GM18951 (cell line): ENCODE measurements around the gene STAP2.

Source experiments
- POLR2A ChIP-seq: IDR thresholded peaks from 4 replicates; pipeline ENCODE4 v1.6.1; 2011; ENCODE audit warnings: mild to moderate bottlenecking; ENCODE audit not compliant: insufficient read length, insufficient read depth; ENCODE audit errors: extremely low read depth
- in situ Hi-C: fragments of 300-500 bp; cut with MboI; formaldehyde crosslinking; loops from one replicate; pipeline ENCODE4 v1.12.0; 2022; ENCODE audit warnings: low sequenced_read_pairs, mixed read lengths, inconsistent platforms; ENCODE audit not compliant: unreplicated experiment

The STAP2 gene, protein sequence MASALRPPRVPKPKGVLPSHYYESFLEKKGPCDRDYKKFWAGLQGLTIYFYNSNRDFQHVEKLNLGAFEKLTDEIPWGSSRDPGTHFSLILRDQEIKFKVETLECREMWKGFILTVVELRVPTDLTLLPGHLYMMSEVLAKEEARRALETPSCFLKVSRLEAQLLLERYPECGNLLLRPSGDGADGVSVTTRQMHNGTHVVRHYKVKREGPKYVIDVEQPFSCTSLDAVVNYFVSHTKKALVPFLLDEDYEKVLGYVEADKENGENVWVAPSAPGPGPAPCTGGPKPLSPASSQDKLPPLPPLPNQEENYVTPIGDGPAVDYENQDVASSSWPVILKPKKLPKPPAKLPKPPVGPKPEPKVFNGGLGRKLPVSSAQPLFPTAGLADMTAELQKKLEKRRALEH

DNA sequence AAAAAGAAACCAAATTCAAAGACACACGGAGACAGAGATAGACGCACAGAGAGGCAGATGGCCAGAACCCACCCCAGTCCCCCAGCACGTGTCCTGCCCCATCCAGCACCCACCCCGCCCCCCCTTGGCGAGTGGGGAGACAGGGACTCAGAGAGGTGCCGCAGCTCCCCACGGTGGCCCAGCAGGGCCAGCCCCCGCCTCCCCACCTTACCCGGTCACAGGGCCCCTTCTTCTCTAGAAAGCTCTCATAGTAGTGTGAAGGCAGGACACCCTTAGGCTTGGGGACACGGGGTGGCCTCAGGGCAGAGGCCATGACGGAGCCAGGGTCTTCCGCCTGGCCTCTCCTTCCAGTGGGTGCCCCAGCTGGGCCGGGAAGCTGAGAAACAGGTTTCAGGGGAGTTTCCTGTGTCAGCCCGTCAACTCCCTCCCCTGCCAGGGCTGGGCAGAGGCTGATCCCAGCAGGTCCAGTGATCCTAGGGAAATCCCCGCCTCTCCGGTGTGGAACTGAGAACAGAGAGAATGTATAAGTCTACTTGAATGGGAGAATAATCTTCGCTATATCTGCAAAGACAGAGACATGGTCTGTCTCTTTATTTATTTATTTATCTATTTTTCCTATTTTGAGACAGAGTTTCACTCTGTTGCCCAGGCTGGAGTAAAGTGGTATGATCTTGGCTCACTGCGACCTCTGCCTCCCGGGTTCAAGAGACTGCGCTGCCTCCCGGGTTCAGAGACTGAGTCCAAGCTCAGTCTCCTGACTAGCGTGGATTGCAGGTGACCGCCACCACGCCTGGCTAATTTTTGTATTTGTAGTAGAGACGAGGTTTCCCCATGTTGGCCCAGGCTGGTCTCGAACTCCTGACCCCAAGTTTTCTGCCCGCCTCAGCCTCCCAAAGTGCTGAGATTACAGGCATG is at the start of gene STAP2:
STAP2 (minus strand) TSS at position 387 of the 915 bp plus-strand sequence; CDS start at position 313, 74 bp downstream.
- in situ Hi-C loops, result no loop called here
- peak; percentile 47 for TF ChIP-seq POLR2A

DNA sequence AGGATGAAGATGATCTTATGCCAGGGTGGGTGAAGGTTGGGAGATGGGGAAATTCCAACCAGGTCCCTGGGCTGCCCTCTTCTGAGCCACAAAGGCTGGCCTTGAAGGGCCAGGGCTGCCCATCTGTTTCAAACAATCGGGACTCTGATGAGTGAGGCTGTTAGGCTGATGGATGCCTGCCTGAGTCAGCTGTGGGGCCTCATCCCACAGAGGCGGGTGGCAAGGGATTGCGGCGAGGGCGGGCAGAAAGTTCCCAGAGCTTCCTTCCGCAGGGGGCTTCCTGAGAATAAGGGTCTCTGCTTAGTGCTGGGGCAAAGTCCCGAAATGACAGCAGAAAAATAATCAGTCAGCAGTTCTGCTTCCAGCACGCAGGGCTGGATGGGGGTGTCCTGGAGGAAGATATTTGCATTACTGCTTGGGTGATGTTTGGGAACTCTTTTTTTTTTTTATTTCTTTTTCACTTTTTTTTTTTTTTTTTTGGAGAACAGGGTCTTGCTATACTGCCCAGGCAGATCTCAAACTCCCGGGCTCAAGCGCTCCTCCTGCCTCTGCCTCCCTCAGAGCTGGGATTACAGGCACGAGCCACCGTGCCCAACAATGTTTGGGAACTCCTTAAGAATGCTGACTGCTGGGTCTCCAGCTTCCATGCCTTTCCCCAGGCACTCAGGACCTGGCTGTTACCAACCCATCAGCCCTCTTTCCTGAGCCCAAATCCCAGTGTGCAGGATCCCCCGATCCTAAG is 47.6 kb upstream of the STAP2 start:
- TF ChIP-seq POLR2A, result no peak
- in situ Hi-C loops, result no loop called here

DNA sequence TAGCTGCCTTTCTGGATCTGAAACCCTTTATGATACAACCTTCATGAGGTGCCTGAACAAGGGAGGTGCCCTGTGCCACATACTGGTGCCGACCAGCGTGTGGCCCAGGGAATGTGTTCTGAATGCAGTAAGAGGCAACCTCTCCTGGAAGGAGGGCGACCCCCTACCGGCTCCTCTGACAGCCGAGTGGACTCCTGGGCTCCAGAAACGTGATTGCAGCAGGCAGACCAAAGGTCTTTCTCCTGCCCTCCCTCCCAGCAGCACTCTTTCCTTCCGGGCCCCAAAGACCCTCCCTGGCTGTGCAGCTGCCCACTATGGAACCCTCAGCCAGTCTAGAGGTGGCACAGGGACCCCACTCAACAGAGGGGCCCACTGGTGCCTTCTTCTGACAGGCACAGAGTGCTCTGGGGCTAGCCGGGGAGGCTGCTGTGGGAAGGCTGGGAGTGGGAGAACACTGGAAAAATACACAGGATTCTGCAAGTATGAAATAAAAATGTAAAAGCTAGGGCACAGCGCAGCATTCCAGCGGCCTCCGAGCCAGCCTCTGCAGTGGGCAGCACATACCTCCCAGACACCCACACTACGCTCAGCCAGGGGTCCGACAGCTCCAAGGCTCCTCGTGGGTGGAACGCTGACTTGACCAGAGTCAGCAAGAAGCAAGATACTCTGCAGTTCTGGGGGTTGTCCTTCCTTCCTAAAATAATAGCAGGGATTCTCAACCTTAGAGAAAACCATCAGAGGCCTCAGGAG is 46.8 kb upstream of the STAP2 start:
- in situ Hi-C loops, result no loop called here

DNA sequence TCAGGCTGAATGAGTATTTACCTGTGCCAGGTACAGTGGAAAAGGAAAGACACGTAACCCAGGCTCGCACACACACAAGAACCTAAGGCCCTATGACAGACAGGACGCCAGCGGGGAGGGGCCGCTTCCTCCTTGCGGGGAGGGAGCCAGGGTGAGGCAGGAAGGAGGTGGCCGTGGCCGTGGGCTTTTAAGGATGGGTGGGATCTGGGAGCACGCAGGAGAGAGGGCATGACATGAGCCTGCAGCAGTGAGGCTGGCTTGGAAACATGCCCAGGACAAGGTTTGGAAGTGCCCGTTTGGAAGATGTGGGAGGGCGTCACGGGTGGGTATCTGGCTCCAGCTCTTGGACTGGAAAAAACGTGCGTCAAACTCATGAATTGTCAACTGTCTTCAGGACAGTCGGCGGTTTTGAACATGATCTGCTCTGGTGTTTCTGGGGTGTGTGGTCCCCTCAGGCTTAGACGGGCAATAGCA is 41.7 kb upstream of the STAP2 start:
- in situ Hi-C loops, result no loop called here
- no peak for TF ChIP-seq POLR2A

More for the DNA sequence above, 46.8 kb upstream of the STAP2 start:
- TF ChIP-seq POLR2A, result no peak

DNA sequence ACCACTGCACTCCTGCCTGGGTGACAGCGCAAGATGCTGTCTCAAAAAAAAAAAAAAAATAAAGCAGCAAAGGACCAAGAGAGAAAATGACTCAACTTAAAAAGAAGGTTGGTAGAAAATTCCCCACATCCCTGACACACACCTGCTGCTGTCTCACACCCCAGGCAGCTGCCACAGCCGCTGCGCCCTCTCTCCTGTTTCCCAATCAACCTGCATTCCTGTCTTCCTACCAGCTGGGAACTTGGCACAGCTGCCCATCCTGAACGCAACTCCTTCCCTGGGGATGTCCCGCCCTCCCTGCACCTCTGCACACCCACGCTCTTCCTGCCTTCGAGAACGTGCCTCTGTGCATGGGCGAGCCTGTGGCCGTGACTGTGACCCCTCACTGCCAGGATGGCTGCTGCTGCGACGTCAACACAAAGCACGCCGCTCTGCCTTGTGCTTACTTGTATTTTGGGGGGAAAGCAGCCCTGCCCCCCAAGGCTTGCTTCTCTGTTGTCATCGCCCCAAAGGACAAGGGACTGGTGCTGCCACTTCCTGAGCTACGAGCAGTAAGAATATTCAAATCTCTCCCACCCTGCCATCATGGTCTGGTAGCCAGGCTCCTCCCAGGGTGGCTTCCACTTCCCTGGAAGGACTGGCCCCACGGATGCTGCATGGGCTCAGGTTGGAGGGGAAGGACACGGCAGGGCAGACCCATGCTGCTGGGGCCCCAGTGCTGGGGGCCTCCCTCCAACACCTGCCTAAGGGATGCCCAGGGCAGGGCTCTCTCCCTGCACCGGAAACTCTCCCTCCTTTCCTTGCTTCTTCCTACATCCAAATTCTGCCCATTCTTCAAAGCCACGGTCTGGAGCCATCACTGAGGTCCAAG is 41.0 kb upstream of the STAP2 start:
- in situ Hi-C loops, result no loop called here
- peak; percentile 43 for TF ChIP-seq POLR2A

DNA sequence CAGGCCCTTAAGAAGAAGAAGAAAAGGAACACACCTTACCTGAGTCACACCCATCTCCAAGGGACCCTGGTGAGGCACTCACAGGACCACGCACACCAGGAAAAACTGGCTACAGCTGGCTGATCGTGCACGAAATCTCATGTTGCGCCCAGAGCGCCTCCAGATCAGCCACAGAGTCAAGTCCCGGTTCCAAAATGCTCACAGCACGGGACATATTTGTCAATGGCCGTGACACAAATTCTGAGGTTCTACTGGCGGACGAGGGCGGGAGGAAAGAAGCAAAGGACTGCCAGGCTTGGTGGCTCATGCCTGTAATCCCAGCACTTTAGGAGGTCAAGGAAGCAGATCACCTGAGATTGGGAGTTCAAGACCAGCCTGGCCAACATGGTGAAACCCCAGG is 40.3 kb upstream of the STAP2 start:
- no peak for TF ChIP-seq POLR2A
- in situ Hi-C loops, result no loop called here

DNA sequence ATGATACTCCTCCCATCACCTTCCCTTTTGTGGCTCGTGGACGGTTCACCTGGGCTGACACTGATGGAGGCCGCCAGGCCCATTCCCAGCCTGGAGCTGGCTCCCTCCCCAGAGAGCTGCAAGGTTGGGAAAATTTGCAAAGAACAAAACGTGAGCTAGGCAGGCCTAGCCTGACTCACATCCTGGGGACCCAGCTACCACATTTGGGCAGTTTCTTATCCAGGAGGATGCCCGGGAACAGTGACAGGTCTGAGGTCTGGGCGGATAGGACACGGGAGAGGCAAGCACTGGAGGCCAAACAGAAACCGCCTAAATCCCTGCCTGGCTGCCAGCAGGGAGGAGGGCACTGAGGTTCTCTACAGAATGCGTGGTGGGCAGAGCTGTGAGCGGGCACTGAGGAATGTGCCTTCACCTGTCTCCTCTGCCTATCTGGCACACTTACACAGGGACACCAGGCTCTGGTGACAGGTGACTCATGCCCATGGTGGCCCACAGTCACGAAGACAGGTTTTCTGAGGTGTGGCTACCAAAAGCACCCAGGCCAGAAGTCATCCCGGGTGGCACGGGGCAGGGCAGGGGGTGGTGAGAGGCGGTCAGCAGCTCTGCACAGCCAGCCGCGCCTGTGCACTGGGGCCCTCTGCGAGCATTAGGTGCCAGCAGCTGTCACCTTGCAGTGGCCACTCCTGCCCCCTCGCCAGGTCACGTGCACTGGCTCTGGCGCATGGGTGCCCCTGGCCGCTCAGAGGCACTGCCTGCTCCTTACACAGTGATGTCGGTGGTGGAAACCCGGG is 38.6 kb upstream of the STAP2 start:
- no peak for TF ChIP-seq POLR2A
- in situ Hi-C loops, result no loop called here

DNA sequence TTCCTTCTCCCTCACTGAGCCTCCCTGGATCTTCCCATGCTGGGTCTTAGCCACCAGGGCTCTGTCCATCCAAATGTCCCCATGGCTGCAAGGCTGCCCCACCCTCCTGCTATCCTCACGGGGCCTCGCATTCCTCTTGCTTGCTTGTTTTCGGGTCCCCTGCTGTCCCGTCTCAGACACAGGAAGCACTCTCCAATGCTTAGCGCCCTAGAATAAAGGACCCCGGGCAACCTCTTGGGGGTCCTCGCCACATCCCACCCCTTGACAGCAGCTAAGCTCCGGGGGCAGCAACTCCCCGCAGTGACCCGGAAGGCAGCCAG is 38.0 kb upstream of the STAP2 start:
- TF ChIP-seq POLR2A, result no peak
- in situ Hi-C loops, result no loop called here

DNA sequence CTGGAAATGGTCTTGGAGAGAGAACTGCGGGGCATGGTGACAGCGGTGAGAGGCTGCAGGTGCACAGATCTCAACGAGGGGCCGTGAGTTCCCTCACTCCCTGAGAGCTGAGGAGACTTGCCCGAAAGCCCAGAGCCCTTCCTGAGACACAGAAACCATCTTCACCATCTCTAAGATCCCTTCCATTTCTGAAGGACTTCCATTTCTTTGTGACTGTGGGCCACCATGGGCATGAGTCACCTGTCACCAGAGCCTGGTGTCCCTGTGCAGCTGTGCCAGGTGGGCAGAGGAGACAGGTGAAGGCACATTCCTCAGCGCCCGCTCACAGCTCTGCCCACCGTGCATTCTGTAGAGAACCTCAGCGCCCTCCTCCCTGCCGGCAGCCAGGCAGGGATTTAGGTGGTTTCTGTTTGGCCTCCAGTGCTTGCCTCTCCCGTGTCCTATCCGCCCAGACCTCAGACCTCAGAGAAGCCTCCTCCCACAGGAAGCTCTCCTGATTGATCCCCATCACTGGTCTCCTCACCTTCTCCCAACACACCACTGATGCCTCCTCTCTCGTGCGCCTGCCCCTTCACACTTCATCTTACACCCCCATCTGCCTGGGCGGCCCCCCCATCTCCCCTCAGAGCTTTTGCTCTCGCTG is 37.5 kb upstream of the STAP2 start:
- TF ChIP-seq POLR2A, result peak; percentile 29
- in situ Hi-C loops, result no loop called here

DNA sequence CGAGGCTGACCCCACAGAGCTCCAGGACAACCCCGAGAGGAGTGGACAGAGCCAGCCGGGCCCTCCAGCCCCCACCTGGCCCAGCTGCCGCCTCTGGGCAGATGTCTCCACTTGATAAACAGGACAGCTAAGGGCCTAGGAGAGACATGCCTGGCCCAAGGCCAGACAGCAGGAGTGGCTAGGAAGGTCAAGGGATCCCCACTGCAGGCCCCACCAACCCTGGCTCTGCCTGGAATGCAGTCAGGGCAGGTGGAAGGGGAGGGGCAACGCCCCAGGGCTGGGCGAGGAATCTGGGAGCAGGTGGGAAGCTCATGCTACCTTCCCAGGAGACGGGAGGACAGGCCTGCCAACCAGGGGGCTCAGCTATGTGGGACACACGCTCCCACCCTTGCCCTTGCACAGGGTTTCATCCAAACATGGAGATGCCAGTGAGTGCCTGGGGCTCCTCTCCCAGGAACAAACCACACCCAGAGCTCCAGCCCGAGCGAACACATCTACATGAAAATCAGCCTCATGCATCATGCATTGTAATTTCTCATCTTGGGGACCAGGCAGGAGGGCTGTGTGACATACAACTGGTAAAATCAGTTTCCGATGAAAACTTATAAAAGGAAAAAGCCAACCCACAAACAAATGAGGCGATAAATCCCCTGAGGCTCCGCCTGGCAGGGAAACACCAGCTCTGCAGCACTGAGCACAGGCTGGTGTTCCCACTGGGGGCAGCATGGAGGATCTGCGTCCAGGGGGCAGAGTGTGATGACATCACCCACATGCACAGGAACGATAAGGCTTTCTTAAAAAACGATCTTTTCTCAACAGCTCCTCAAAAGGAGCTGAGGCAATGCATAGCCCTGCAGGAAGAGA is 36.8 kb upstream of the STAP2 start:
- in situ Hi-C loops, result no loop called here
- TF ChIP-seq POLR2A, result no peak
